Stimulated activated naive B cell treated with anti-CD40 and anti-IgM and Interleukin-4, amounts not matched to agents 10 μg/mL and 1 μg/mL and 100 μg/mL, for 72 hours (primary cell): ENCODE results near the gene HM13.

Experiments used
- ATAC-seq, 2 donors: fragments of 150-1000 bp; cut with Tn5 transposase; replicated peaks; 2 replicates each; pipeline ENCODE4 v1.10.0; 2021; ENCODE audit warnings: moderate library complexity in 1 of 2
- DNase-seq: peaks from one replicate; pipeline ENCODE4 v3.0.0; 2021
- H3K27ac Mint-ChIP-seq: one replicate; pipeline ENCODE4 v1.8.0; 2022; ENCODE audit warnings: mild to moderate bottlenecking, mixed read lengths
- H3K27me3 Mint-ChIP-seq, 2 donors: one replicate each; pipeline ENCODE4 v1.8.0; 2022; ENCODE audit warnings: mixed read lengths in 2 of 2
- H3K36me3 Mint-ChIP-seq, 2 donors: one replicate each; pipeline ENCODE4 v1.8.0; 2022; ENCODE audit warnings: mixed read lengths in 2 of 2, mild to moderate bottlenecking in 1 of 2
- H3K4me1 Mint-ChIP-seq, 2 donors: one replicate each; pipeline ENCODE4 v1.8.0; 2022; ENCODE audit warnings: mixed read lengths in 2 of 2, mild to moderate bottlenecking in 1 of 2
- H3K4me3 Mint-ChIP-seq, 2 donors: one replicate each; pipeline ENCODE4 v1.8.0; 2022; ENCODE audit warnings: mild to moderate bottlenecking in 2 of 2, mixed read lengths in 2 of 2, moderate library complexity in 1 of 2
- H3K9me3 Mint-ChIP-seq, 2 donors: one replicate each; pipeline ENCODE4 v1.8.0; 2022; ENCODE audit warnings: mixed read lengths in 2 of 2, mild to moderate bottlenecking in 1 of 2

HM13 gene

DNA sequence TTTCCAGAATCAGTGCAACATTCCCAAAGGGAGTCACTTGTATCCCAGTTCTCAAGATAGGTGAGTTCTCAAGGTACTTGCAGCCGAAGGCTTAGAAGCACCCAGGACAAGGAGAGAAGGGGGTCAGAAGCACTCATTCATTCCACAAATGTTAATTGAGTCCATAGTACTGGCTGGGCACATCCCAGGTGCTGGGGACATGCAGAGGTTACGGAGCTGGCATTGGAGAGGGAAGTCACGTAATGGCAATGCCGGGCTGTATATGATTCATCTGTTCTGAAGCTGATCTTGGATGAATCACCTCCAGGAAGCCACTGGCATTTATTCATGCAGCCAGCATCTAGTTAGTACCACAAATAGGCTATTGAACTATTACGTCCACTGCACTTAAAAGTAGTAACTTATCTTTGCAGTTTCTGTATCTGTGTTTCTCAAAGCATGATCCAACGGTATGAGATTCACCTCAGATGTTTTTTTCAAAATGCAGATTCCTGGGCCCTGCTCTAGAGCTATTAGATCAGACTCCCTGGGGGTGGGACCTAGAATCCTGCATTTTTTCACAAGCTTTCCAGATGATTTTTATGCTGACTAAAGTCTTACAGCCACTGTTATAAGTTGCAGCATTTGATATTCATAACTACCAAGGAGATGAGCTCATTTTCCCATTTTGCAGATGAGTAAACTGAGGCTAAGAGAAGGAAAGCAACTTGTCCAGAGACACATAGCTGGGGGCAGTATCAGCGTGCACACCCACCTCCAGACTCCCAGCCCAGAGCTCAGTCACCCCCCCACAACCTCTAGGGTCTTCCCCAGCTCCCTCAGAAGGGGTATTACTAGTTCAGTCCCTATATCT is 46.7 kb downstream of the HM13 start:
- Mint-ChIP-seq H3K4me3 (no peak overlapping the region), H3K27me3 (no peaks in the 10 kb centered on the region), H3K27ac (peak overlapping the region; percentile 71), H3K4me1 (peaks cover 12 to 17% of the 10 kb centered on the region in 2 donors), H3K9me3 (no peaks in the 10 kb centered on the region), H3K36me3 (peaks cover 44 to 53% of the 10 kb centered on the region in 2 donors)
- no peak for DNase-seq
- no peak for ATAC-seq

- DNase-seq = no peak
- Mint-ChIP-seq H3K36me3 (peaks cover 37 to 49% of the 10 kb centered on the region in 2 donors), H3K27ac (no peak overlapping the region), H3K27me3 (no peaks in the 10 kb centered on the region), H3K9me3 (no peaks in the 10 kb centered on the region), H3K4me3 (no peak overlapping the region), H3K4me1 (peaks cover 12 to 29% of the 10 kb centered on the region in 2 donors)
- ATAC-seq = no peak
Observed at GRCh38 chr20:31562241-31562640, 48.0 kb downstream of the HM13 start.

DNA sequence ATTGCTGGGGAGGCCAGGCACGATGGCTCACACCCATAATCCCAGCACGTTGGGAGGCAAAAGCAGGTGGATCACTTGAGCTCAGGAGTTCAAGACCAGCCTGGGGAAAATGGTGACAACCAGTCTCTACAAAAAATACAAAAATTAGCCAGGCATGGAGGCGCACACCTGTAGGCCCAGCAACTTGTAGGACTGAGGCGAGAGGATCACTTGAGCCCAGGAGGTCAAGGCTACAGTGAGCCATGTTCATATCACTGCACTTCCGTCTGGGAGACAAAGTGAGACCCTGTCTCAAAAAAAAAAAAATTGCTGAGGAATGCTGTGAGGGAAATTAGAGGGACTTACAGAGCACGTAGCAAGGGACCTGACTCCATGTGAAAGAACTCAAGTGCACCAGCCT is 50.0 kb downstream of the HM13 start:
- H3K4me1 Mint-ChIP-seq = peaks cover 12 to 38% of the 10 kb centered on the region in 2 donors
- no peak for DNase-seq
- ATAC-seq = no peak
- no peak overlapping the region for H3K27ac Mint-ChIP-seq
- H3K9me3 Mint-ChIP-seq = no peaks in the 10 kb centered on the region
- no peak overlapping the region for H3K4me3 Mint-ChIP-seq
- H3K36me3 Mint-ChIP-seq = peaks cover 32 to 46% of the 10 kb centered on the region in 2 donors
- H3K27me3 Mint-ChIP-seq = no peaks in the 10 kb centered on the region

DNA sequence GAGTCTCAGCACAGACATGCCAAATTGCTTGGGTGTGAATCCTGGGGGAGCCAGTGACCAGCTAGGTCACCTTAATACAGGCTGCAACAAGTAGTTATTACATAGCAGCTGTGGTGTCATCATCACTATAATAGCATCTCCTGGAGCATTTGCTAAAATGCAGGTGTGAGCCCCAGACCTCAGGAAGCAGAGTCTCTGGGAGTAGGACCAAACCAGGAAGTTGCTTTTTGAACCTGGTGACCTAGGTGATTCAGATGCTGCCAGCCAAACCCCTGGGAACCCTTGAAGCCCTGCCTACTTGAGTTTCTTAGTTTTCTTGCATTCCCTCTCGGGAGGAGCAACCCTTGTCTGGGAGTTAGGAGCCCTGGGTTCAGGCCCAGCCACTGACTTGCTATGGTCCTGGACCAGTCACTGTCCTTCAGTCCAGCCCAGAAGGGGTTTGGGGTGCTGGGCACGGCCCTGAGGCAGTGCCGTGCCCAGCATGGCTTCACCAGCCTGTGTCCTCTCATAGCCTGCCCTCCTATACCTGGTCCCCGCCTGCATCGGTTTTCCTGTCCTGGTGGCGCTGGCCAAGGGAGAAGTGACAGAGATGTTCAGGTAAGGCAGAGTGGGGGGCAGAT is 51.6 kb downstream of the HM13 start:
- peaks cover 25 to 37% of the 10 kb centered on the region in 2 donors for H3K36me3 Mint-ChIP-seq
- peaks cover 8 to 33% of the 10 kb centered on the region in 2 donors for H3K4me1 Mint-ChIP-seq
- H3K27ac Mint-ChIP-seq = peak overlapping the region; percentile 5
- ATAC-seq (no peak), DNase-seq (no peak)
- H3K4me3 Mint-ChIP-seq = no peak overlapping the region
- H3K27me3 Mint-ChIP-seq = no peaks in the 10 kb centered on the region
- no peaks in the 10 kb centered on the region for H3K9me3 Mint-ChIP-seq

GRCh38 chr20:31566319-31566657 is 52.0 kb downstream of the HM13 start:
- Mint-ChIP-seq H3K4me1 (peaks cover 8 to 33% of the 10 kb centered on the region in 2 donors), H3K9me3 (no peaks in the 10 kb centered on the region), H3K27me3 (no peaks in the 10 kb centered on the region), H3K27ac (no peak overlapping the region), H3K36me3 (peaks cover 25 to 33% of the 10 kb centered on the region in 2 donors), H3K4me3 (no peak overlapping the region)
- no peak for ATAC-seq
- no peak for DNase-seq

GRCh38 chr20:31566658-31567379 is 52.6 kb downstream of the HM13 start:
- peak in 1 of 2 donors; percentile 11 for ATAC-seq
- no peak overlapping the region for H3K4me3 Mint-ChIP-seq

GRCh38 chr20:31567380-31567720 is 53.1 kb downstream of the HM13 start:
- H3K4me3 Mint-ChIP-seq = no peak overlapping the region
- no peak for ATAC-seq
- H3K9me3 Mint-ChIP-seq = no peaks in the 10 kb centered on the region
- no peak for DNase-seq
- peaks cover 19 to 24% of the 10 kb centered on the region in 2 donors for H3K36me3 Mint-ChIP-seq
- H3K27ac Mint-ChIP-seq = peak overlapping the region; percentile 44
- peaks cover 10 to 43% of the 10 kb centered on the region in 2 donors for H3K4me1 Mint-ChIP-seq
- no peaks in the 10 kb centered on the region for H3K27me3 Mint-ChIP-seq

More at GRCh38 chr20:31566658-31567379, 52.6 kb downstream of the HM13 start:
- H3K4me1 Mint-ChIP-seq = peaks cover 8 to 38% of the 10 kb centered on the region in 2 donors
- DNase-seq = no peak
- H3K27me3 Mint-ChIP-seq = no peaks in the 10 kb centered on the region
- no peaks in the 10 kb centered on the region for H3K9me3 Mint-ChIP-seq
- H3K36me3 Mint-ChIP-seq = peaks cover 23 to 28% of the 10 kb centered on the region in 2 donors
- peak overlapping the region; percentile 42 for H3K27ac Mint-ChIP-seq

DNA sequence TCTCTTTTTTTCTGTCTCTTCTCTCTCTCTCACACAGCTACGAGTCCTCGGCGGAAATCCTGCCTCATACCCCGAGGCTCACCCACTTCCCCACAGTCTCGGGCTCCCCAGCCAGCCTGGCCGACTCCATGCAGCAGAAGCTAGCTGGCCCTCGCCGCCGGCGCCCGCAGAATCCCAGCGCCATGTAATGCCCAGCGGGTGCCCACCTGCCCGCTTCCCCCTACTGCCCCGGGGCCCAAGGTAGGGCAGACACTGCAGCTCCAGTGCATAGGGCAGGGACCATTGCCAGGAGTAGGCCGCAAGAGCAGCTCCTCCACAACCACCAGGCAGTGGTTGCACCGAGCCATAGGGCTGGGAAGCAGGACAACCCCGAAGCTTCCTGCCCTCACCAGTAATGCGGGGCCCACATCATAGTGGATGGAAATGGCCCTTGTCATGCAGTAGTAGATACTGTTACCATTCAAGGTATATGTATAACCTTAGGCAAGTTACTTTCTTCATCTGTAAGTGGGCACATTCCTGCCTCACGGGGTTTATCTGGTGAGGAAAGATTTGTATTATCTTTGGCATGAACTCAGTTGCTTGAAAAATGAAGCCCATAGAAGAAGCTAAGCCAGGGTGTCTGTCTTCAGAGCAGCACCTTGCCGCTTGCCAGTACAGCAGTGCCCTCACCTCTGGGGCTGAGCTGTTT is 53.9 kb downstream of the HM13 start:
- H3K27ac Mint-ChIP-seq = peak overlapping the region; percentile 6
- H3K27me3 Mint-ChIP-seq = no peaks in the 10 kb centered on the region
- ATAC-seq = no peak
- peaks cover 16 to 19% of the 10 kb centered on the region in 2 donors for H3K36me3 Mint-ChIP-seq
- no peak overlapping the region for H3K4me3 Mint-ChIP-seq
- no peak for DNase-seq
- peaks cover 15 to 50% of the 10 kb centered on the region in 2 donors for H3K4me1 Mint-ChIP-seq
- H3K9me3 Mint-ChIP-seq = no peaks in the 10 kb centered on the region

- ATAC-seq (no peak), DNase-seq (no peak)
- H3K9me3 Mint-ChIP-seq = no peaks in the 10 kb centered on the region
- H3K4me1 Mint-ChIP-seq = peaks cover 20 to 55% of the 10 kb centered on the region in 2 donors
- no peaks in the 10 kb centered on the region for H3K27me3 Mint-ChIP-seq
- H3K4me3 Mint-ChIP-seq = no peak overlapping the region
- no peak overlapping the region for H3K27ac Mint-ChIP-seq
- H3K36me3 Mint-ChIP-seq = peaks cover 14 to 19% of the 10 kb centered on the region in 2 donors
Observed at GRCh38 chr20:31568773-31569162, 54.5 kb downstream of the HM13 start.

DNA sequence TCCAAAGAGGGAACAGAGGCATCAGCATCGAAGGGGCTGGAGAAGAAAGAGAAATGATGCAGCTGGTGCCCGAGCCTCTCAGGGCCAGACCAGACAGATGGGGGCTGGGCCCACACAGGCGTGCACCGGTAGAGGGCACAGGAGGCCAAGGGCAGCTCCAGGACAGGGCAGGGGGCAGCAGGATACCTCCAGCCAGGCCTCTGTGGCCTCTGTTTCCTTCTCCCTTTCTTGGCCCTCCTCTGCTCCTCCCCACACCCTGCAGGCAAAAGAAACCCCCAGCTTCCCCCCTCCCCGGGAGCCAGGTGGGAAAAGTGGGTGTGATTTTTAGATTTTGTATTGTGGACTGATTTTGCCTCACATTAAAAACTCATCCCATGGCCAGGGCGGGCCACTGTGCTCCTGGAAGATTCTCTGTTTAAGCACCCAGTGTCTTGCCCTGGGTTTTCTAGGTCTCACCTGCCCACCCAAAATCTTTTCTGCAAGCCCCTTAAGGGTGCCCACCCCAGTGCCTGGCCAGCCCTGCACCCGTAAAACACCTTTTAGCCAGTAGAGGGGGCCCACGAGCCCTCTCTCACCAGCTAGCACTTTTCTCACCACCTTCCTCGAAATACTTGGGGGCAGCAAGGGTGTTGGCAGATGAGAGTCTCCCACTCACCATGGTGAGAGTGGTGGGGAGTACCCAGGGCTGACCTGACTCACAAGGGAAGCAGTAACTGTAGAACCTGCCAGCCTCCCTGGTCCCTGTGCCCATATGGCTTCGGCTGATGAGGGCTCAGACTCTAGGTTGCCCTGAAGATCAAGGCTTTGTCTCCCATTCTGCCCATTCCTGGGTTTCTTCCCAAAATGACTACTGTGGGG is 55.1 kb downstream of the HM13 start:
- DNase-seq (peak; percentile 47), ATAC-seq (peak; percentile 21 to 25)
- H3K4me1 Mint-ChIP-seq = peaks cover 22 to 59% of the 10 kb centered on the region in 2 donors
- H3K27me3 Mint-ChIP-seq = no peaks in the 10 kb centered on the region
- no peak overlapping the region for H3K4me3 Mint-ChIP-seq
- H3K36me3 Mint-ChIP-seq = peaks cover 9 to 14% of the 10 kb centered on the region in 2 donors
- H3K27ac Mint-ChIP-seq = peak overlapping the region; percentile 25
- H3K9me3 Mint-ChIP-seq = no peaks in the 10 kb centered on the region

DNA sequence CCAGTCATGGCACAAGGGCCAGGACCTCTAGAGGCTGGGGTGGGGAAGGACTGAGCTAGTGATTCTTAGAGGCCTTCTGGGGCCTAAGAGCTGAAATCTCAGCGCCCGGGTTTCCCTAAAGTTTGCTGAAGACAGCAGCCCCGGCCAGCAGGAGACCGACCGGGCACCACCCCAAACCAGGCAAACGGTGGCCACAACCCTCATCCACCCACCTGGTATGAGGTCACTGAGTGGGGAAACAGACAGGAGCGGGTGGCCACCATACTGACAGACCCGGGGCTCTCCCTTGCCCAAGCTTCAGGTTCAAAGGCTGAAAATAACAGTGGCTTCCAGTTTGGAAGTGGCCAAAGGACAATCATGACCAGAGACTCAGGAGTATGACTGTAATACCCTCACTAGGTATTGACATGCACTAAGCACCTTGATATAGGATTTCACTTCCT is 55.8 kb downstream of the HM13 start:
- peaks cover 22 to 59% of the 10 kb centered on the region in 2 donors for H3K4me1 Mint-ChIP-seq
- H3K27me3 Mint-ChIP-seq = no peaks in the 10 kb centered on the region
- no peak for DNase-seq
- H3K27ac Mint-ChIP-seq = peak overlapping the region; percentile 25
- H3K9me3 Mint-ChIP-seq = no peaks in the 10 kb centered on the region
- peaks cover 6 to 11% of the 10 kb centered on the region in 2 donors for H3K36me3 Mint-ChIP-seq
- no peak overlapping the region for H3K4me3 Mint-ChIP-seq
- ATAC-seq = no peak

DNA sequence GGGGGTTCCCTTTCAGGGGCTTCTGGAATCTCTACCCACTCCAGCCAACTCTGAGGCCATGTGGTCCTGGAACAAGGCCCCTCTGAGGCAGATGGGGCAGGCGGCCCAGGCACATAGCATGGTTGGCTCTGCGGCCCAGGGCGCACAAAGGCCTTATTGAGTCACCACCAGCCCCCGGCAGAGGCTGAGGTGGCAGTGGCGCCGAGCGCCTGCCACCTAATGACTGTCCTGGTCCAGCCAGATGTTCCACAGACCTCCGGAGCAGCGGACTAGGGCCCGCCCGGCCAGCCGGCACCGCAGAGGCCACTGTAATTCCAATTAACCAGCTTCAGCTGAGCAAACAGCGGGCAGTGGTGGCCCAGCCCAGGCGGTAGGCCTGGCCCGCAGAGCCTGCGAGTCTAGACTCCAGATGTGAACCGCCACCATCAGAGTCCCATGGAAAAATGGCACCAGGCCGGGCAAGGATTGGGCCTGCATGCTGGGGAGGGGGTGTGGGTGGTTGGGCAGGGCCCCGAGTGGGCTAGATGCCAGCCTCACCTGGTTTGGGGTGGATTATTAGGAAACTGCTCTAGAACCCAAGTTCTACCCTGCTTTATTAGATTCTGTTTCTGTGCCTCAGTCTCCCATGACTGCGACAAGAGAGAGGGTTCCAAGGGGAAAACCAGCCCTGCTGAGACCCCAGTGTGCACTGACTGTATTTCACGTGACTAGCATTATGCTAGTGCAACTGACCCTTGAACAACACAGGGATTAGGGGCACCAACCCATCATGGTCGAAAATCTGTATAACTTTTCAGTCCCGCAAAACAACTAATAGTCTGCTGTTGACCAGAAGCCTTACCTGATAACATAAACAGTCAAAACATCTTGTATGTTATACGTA is 56.7 kb downstream of the HM13 start:
- peaks cover 6 to 11% of the 10 kb centered on the region in 2 donors for H3K36me3 Mint-ChIP-seq
- peak overlapping the region; percentile 93 for H3K27ac Mint-ChIP-seq
- no peaks in the 10 kb centered on the region for H3K9me3 Mint-ChIP-seq
- H3K4me1 Mint-ChIP-seq = peaks cover 22 to 59% of the 10 kb centered on the region in 2 donors
- no peaks in the 10 kb centered on the region for H3K27me3 Mint-ChIP-seq
- no peak for ATAC-seq
- DNase-seq = no peak
- H3K4me3 Mint-ChIP-seq = peak overlapping the region in 1 of 2 donors; percentile 89
